CD4-positive, alpha-beta T cell treated with Interleukin-1 beta for 1 hour (primary cell): ENCODE measurements around the gene SRPRB.

Experiments used
- DNase-seq, 2 donors: peaks; one replicate each; pipeline ENCODE4 v3.0.0-alpha.2; 2020 to 2022

Gene SRPRB

GRCh38 chr3:133828576-133829309 is 23.1 kb downstream of the SRPRB start:
- no peak for DNase-seq

GRCh38 chr3:133829310-133829707 is 23.7 kb downstream of the SRPRB start:
- no peak for DNase-seq

GRCh38 chr3:133830071-133830470 is 24.5 kb downstream of the SRPRB start:
- no peak for DNase-seq

- DNase-seq = no peak
Measured at GRCh38 chr3:133831966-133832801, 26.6 kb downstream of the SRPRB start.

GRCh38 chr3:133832802-133833144 is 27.2 kb downstream of the SRPRB start:
- no peak for DNase-seq

GRCh38 chr3:133833267-133833666 is 27.7 kb downstream of the SRPRB start:
- no peak for DNase-seq

GRCh38 chr3:133833880-133834620 is 28.4 kb downstream of the SRPRB start:
- DNase-seq = no peak

- no peak for DNase-seq
Measured at GRCh38 chr3:133834621-133835417, 29.2 kb downstream of the SRPRB start.

GRCh38 chr3:133835418-133835743 is 29.8 kb downstream of the SRPRB start:
- no peak for DNase-seq

GRCh38 chr3:133835961-133836360 is 30.3 kb downstream of the SRPRB start:
- no peak for DNase-seq

- DNase-seq = no peak
Measured at GRCh38 chr3:133836497-133837158, 31.0 kb downstream of the SRPRB start.

GRCh38 chr3:133837487-133838295 is 32.1 kb downstream of the SRPRB start:
- DNase-seq = no peak

- DNase-seq = no peak
Measured at GRCh38 chr3:133838296-133838789, 32.7 kb downstream of the SRPRB start.

- no peak for DNase-seq
Measured at GRCh38 chr3:133838916-133839800, 33.5 kb downstream of the SRPRB start.

GRCh38 chr3:133840055-133840737 is 34.6 kb downstream of the SRPRB start:
- DNase-seq = no peak

- no peak for DNase-seq
Measured at GRCh38 chr3:133840767-133841166, 35.2 kb downstream of the SRPRB start.

GRCh38 chr3:133841196-133841595 is 35.6 kb downstream of the SRPRB start:
- DNase-seq = no peak

GRCh38 chr3:133842158-133842557 is 36.5 kb downstream of the SRPRB start:
- no peak for DNase-seq

- DNase-seq = no peak
Measured at GRCh38 chr3:133843634-133844033, 38.0 kb downstream of the SRPRB start.

- DNase-seq = no peak
Measured at GRCh38 chr3:133845127-133845526, 39.5 kb downstream of the SRPRB start.
